NK-92 (cell line): ENCODE data around the gene CPSF4.

Experiments used
- DNase-seq: peaks from one replicate; lab custom pipeline; 2025; ENCODE audit not compliant: unreplicated experiment; lab: John Stamatoyannopoulos, UW

Gene CPSF4

GRCh38 chr7:99438573-99439480 is at the start of gene CPSF4, which contains the start of gene PTCD1:
TSS of gene CPSF4 (plus strand) at chr7:99438943. CDS start at chr7:99439083, 140 bp downstream.
TSS of gene PTCD1 (minus strand) at chr7:99438798. CDS start at chr7:99435242, 3,556 bp downstream.
- DNase-seq: no peak

GRCh38 chr7:99389772-99390171 is 49.0 kb upstream of the CPSF4 start:
- no peak for DNase-seq

GRCh38 chr7:99390941-99391602 is 47.7 kb upstream of the CPSF4 start:
- no peak for DNase-seq

GRCh38 chr7:99392046-99392445 is 46.7 kb upstream of the CPSF4 start:
- no peak for DNase-seq

- no peak for DNase-seq
These were observed 45.9 kb upstream of the CPSF4 start for GRCh38 chr7:99392659-99393354.

- no peak for DNase-seq
These were observed 45.2 kb upstream of the CPSF4 start for GRCh38 chr7:99393355-99394187.

- DNase-seq: no peak
These were observed 44.6 kb upstream of the CPSF4 start for GRCh38 chr7:99394188-99394502.

- no peak for DNase-seq
These were observed 43.0 kb upstream of the CPSF4 start for GRCh38 chr7:99395616-99396327.

- no peak for DNase-seq
These were observed 42.1 kb upstream of the CPSF4 start for GRCh38 chr7:99396418-99397296.

- DNase-seq: no peak
These were observed 41.3 kb upstream of the CPSF4 start for GRCh38 chr7:99397297-99397983.

- no peak for DNase-seq
These were observed 39.8 kb upstream of the CPSF4 start for GRCh38 chr7:99398891-99399445.

GRCh38 chr7:99399597-99399996 is 39.1 kb upstream of the CPSF4 start:
- DNase-seq: no peak

- DNase-seq: no peak
These were observed 35.9 kb upstream of the CPSF4 start for GRCh38 chr7:99402854-99403253.

GRCh38 chr7:99403764-99404163 is 35.0 kb upstream of the CPSF4 start:
- no peak for DNase-seq

GRCh38 chr7:99404235-99404976 is 34.3 kb upstream of the CPSF4 start:
- no peak for DNase-seq

GRCh38 chr7:99404977-99405320 is 33.8 kb upstream of the CPSF4 start:
- no peak for DNase-seq

- DNase-seq: no peak
These were observed 32.2 kb upstream of the CPSF4 start for GRCh38 chr7:99406557-99406956.

GRCh38 chr7:99407872-99408378 is 30.8 kb upstream of the CPSF4 start:
- no peak for DNase-seq
